CD4-positive, CD25-positive, alpha-beta regulatory T cell (primary cell): ENCODE data around the gene TSSK2. TPM values are rescaled to one million over a fixed set of nuclear protein-coding genes. Genes with fewer than 3 reads are reported as not detected.
A peak's percentile ranks its signal among the peaks of the same experiment; 100 is the strongest.

Experiments
- ATAC-seq, 2 donors: fragments of 150-1000 bp; cut with Tn5 transposase; one replicate each; pipeline ENCODE4 v1.10.0; 2021; ENCODE audit warnings: low read depth in 2 of 2, moderate number of reproducible peaks in 2 of 2, moderate library complexity in 1 of 2
- DNase-seq, 3 donors: peaks; one replicate each; pipeline versions ENCODE4 v3.0.0 to v3.0.0-alpha.2; 2012 to 2022; ENCODE audit warnings: mixed read lengths in 1 of 3
- H3K27ac ChIP-seq: one replicate; pipeline ENCODE4 v1.7.0; 2013; ENCODE audit warnings: mild to moderate bottlenecking, low read length; ENCODE audit not compliant: insufficient read depth, poor library complexity, severe bottlenecking
- H3K27me3 ChIP-seq: one replicate; pipeline ENCODE4 v1.7.0; 2013; ENCODE audit warnings: low read length; ENCODE audit not compliant: control insufficient read depth, insufficient read depth
- H3K36me3 ChIP-seq: one replicate; pipeline ENCODE4 v1.7.0; 2013; ENCODE audit warnings: mild to moderate bottlenecking, low read length, moderate library complexity; ENCODE audit not compliant: control insufficient read depth, insufficient read depth
- H3K4me1 ChIP-seq: 2 replicates; pipeline ENCODE4 v1.7.0; 2013; ENCODE audit warnings: mild to moderate bottlenecking, low read length; ENCODE audit not compliant: insufficient read depth, control insufficient read depth, poor library complexity, severe bottlenecking
- H3K4me3 ChIP-seq: one replicate; pipeline ENCODE4 v1.7.0; 2013; ENCODE audit warnings: low read depth, mild to moderate bottlenecking, low read length, moderate library complexity
- H3K9me3 ChIP-seq, 2 experiments: 1 replicate in 1 of 2; 2 replicates in 1 of 2; pipeline ENCODE4 v1.7.0; 2013; ENCODE audit warnings: low read length in 2 of 2, mild to moderate bottlenecking in 1 of 2, moderate library complexity in 1 of 2; ENCODE audit not compliant: control insufficient read depth in 2 of 2
- H3K27ac Mint-ChIP-seq, 3 donors: one replicate each; pipeline ENCODE4 v1.8.0; 2020 to 2022; ENCODE audit warnings: mild to moderate bottlenecking in 3 of 3, mixed read lengths in 3 of 3, moderate library complexity in 2 of 3
- H3K27me3 Mint-ChIP-seq: one replicate; pipeline ENCODE4 v1.8.0; 2022; ENCODE audit warnings: mild to moderate bottlenecking, mixed read lengths
- H3K36me3 Mint-ChIP-seq: one replicate; pipeline ENCODE4 v1.8.0; 2020; ENCODE audit warnings: mixed read lengths
- H3K4me1 Mint-ChIP-seq, 4 donors: one replicate each; pipeline ENCODE4 v1.8.0; 2020 to 2022; ENCODE audit warnings: mixed read lengths in 4 of 4, mild to moderate bottlenecking in 1 of 4
- H3K4me3 Mint-ChIP-seq, 4 donors: one replicate each; pipeline ENCODE4 v1.8.0; 2020 to 2022; ENCODE audit warnings: mild to moderate bottlenecking in 4 of 4, mixed read lengths in 4 of 4, moderate library complexity in 3 of 4
- H3K9me3 Mint-ChIP-seq, 7 donors: one replicate each; pipeline ENCODE4 v1.8.0; 2020 to 2022; ENCODE audit warnings: mixed read lengths in 7 of 7, mild to moderate bottlenecking in 3 of 7, moderate library complexity in 2 of 7
- polyA plus RNA-seq, 4 donors: library from polyadenylated mRNA; unstranded; fragments of 300-500 nt; fragmentation: Illumina TruSeq; gene quantifications; one replicate each; pipeline ENCODE4 v1.2.3, GENCODE V29; 2021
- total RNA-seq: library from RNA; stranded (reverse); gene quantifications from one replicate; pipeline ENCODE4 v1.2.3, GENCODE V29; 2022

TSSK2 gene
- total and polyA plus RNA-seq, 5 donors from 2014 or later = not detected

- peaks cover 0 to 33% (median 20%) of the 10 kb centered on the region in 4 donors for H3K4me1 Mint-ChIP-seq
- Histone ChIP-seq H3K27ac (no peak overlapping the region), H3K36me3 (no peaks in the 10 kb centered on the region), H3K4me3 (no peak overlapping the region), H3K9me3 (no peaks in the 10 kb centered on the region), H3K27me3 (peaks cover 17% of the 10 kb centered on the region), H3K4me1 (peaks cover 24% of the 10 kb centered on the region)
- H3K27ac Mint-ChIP-seq = no peak overlapping the region
- DNase-seq = no peak
- peaks cover 64% of the 10 kb centered on the region for H3K27me3 Mint-ChIP-seq
- no peak for ATAC-seq
- no peaks in the 10 kb centered on the region for H3K36me3 Mint-ChIP-seq
- H3K9me3 Mint-ChIP-seq = peaks cover 0 to 5% (median under 1%) of the 10 kb centered on the region in 7 donors
- no peak overlapping the region for H3K4me3 Mint-ChIP-seq
Observed at GRCh38 chr22:19148417-19149046, 17.4 kb downstream of the TSSK2 start.

DNA sequence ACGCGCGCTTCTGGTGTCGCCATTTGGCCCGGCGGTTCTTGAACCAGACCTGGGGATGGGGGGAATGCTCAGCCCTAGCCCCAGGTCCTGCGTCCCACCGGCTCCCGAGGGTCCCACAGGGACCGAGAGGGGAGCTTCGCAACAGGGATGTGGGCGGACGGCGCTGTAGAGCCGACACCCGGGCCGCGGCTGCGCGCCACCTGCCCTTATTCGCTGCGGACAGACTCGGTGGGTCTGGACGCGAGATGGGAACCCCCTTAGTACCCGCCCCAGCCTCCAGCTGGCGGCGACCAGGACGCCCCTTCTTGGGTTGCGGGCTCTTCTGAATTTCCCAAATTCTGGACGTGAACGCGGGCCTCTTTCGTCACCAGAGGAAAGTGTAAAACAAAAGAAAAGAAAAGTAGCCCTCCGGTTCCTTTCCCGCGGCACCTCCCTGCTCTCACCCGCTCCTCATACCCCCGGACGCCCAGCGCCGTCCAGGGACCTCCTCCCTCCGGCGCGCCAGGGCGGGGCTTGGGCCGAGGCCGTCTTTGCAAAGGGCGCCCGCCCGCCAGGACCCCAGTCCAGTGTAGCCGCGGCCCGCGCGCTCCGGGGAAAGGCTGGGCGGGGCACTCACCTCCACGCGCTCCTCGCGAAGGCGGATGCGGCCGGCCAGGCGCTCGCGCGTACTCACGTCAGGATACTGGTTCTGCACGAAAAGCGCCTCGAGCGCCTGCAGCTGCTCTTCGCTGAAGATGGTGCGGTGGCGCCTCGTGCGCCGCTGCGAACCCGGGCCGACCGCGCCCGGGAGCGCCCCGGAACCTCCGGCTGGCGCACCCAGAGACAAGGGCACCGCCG lies 18.2 kb downstream of the TSSK2 start:
- H3K36me3 Mint-ChIP-seq = no peaks in the 10 kb centered on the region
- peak overlapping the region in 1 of 4 donors; percentile 78 for H3K4me3 Mint-ChIP-seq
- Histone ChIP-seq H3K36me3 (no peaks in the 10 kb centered on the region), H3K4me1 (peaks cover 16% of the 10 kb centered on the region), H3K9me3 (no peaks in the 10 kb centered on the region), H3K27me3 (peaks cover 17% of the 10 kb centered on the region), H3K27ac (no peak overlapping the region), H3K4me3 (no peak overlapping the region)
- peaks cover 69% of the 10 kb centered on the region for H3K27me3 Mint-ChIP-seq
- DNase-seq (peak in 2 of 3 donors; percentile 47 to 84), ATAC-seq (peak; percentile 11 to 15)
- peaks cover 0 to 26% (median 17%) of the 10 kb centered on the region in 4 donors for H3K4me1 Mint-ChIP-seq
- peaks cover 0 to 5% (median 1%) of the 10 kb centered on the region in 7 donors for H3K9me3 Mint-ChIP-seq
- H3K27ac Mint-ChIP-seq = no peak overlapping the region

- peak within 1 kb of the TSS; percentile 1 to 78 (median 59) for H3K4me3 Mint-ChIP-seq
- no peak within 1 kb of the TSS for H3K4me3 ChIP-seq
- no peaks in the 10 kb centered on the region for H3K36me3 ChIP-seq
- H3K27ac Mint-ChIP-seq = peak within 1 kb of the TSS in 1 of 3 donors; percentile 72
- ATAC-seq (no peak), DNase-seq (no peak)
- peaks cover 16% of the 10 kb centered on the region for H3K4me1 ChIP-seq
- H3K9me3 ChIP-seq = no peaks in the 10 kb centered on the region
- peaks cover 0 to 19% (median 11%) of the 10 kb centered on the region in 4 donors for H3K4me1 Mint-ChIP-seq
- H3K27me3 Mint-ChIP-seq = peaks cover 68% of the 10 kb centered on the region
- peaks cover 0 to 5% (median 1%) of the 10 kb centered on the region in 7 donors for H3K9me3 Mint-ChIP-seq
- H3K27me3 ChIP-seq = peaks cover 17% of the 10 kb centered on the region
- H3K27ac ChIP-seq = no peak within 1 kb of the TSS
- H3K36me3 Mint-ChIP-seq = no peaks in the 10 kb centered on the region
Observed at GRCh38 chr22:19149991-19150390, 18.9 kb downstream of the TSSK2 start, which contains the start of gene GSC2. GSC2 (minus strand) TSS chr22:19150292; CDS start chr22:19150283, 9 bp downstream.

DNA sequence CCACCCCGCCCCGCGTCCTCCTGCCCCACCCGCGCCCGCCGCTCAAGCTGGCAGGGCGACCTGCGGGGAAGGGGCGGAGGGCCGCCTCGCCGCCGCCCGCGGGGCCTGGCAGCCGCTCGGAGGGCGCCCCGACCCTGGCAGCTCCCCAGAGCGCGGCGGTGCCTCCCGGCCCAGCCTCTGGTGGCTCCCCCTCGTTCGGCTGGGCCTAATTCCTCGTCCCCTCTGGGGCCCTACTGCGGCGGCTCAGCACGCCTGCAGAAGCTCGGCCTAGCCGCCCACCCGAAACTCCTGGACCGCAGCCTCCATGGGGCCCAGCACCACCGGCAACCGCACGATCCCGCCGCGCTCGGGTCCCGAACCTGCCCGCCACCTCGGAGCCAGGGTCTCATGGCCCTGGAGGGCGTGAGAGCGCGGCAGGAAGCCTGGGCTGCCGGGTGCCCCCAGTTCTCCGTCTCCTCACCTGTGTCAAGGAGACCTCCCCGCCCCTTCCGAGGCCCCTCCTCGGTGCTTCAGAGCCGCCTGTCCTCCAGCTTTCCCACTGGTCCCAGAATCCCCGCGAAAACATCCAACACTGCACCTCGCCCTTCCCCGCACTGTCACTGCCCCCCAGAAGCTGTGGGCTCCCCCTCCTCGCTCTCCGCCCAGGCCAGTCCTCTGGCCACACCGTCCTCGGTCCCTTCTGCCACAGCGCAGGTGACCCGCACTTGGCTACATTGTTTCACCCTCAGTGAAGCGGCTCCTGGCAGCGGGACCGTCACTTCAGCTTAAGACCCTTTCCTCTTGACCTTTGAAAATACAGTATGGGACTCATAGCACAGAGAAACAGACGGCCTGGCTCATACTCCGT lies 19.6 kb downstream of the TSSK2 start:
- H3K27ac Mint-ChIP-seq = peak overlapping the region in 1 of 3 donors; percentile 72

DNA sequence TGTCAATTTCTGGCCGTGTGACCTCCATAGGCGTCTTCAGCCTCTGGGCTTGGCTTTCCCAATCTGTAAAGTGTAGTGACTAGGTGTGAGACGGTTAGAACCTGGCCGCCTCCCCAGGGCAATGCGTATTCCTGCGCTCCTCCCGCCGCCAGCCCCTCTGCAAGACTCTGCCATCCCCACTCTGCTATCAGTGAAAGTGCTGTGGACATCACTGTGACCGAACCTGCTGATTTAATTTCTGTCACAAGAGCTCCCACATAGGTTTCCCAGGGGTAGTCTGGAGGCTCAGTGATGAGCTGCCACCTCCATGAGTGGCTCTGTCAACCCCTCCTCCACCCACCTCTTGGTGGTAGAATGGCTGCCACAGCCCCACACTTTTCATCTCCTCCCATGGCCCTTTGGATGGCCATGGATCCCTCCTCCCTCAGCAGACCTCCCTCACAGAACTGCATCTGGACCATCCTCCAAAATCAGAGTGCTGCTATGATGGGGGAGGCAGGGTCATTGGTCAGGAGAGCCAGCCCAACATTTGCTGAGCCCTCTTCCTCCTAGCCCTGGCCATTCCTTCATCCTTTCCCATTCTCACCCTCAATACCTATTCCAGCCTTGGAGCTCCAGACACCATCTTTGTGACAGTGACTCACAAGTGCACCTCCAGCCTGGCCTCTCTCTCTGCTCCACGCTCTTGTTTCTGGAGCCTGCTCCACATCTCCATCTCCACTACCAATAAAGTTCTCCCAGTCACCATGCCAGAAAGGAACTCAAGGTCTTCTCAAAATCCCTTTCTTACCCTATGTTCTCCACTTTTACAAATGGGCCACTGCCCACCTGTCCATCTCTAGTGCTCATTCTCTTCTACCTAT lies 20.5 kb downstream of the TSSK2 start:
- H3K4me3 Mint-ChIP-seq = peak overlapping the region; percentile 1 to 81 (median 70)
- H3K4me1 Mint-ChIP-seq = peaks cover 0 to 19% (median 11%) of the 10 kb centered on the region in 4 donors
- Histone ChIP-seq H3K27ac (no peak overlapping the region), H3K4me3 (no peak overlapping the region), H3K27me3 (peaks cover 17% of the 10 kb centered on the region), H3K9me3 (no peaks in the 10 kb centered on the region), H3K4me1 (peaks cover 16% of the 10 kb centered on the region), H3K36me3 (no peaks in the 10 kb centered on the region)
- H3K27ac Mint-ChIP-seq = no peak overlapping the region
- H3K36me3 Mint-ChIP-seq = no peaks in the 10 kb centered on the region
- H3K9me3 Mint-ChIP-seq = peaks cover 0 to 5% (median 0%) of the 10 kb centered on the region in 7 donors
- DNase-seq (no peak), ATAC-seq (no peak)
- peaks cover 69% of the 10 kb centered on the region for H3K27me3 Mint-ChIP-seq

More for the DNA sequence above, 19.6 kb downstream of the TSSK2 start:
- Mint-ChIP-seq H3K4me1 (peaks cover 0 to 19% (median 11%) of the 10 kb centered on the region in 4 donors), H3K27me3 (peaks cover 68% of the 10 kb centered on the region), H3K9me3 (peaks cover 0 to 5% (median 0%) of the 10 kb centered on the region in 7 donors), H3K36me3 (no peaks in the 10 kb centered on the region), H3K4me3 (peak overlapping the region; percentile 1 to 77 (median 59))
- Histone ChIP-seq H3K4me1 (peaks cover 16% of the 10 kb centered on the region), H3K27me3 (peaks cover 17% of the 10 kb centered on the region), H3K27ac (no peak overlapping the region), H3K36me3 (no peaks in the 10 kb centered on the region), H3K9me3 (no peaks in the 10 kb centered on the region), H3K4me3 (no peak overlapping the region)
- DNase-seq = no peak
- no peak for ATAC-seq

GRCh38 chr22:19152942-19153883 lies 22.1 kb downstream of the TSSK2 start:
- Histone ChIP-seq H3K36me3 (no peaks in the 10 kb centered on the region), H3K4me3 (no peak overlapping the region), H3K27me3 (peaks cover 17% of the 10 kb centered on the region), H3K9me3 (no peaks in the 10 kb centered on the region), H3K27ac (no peak overlapping the region), H3K4me1 (peaks cover 16% of the 10 kb centered on the region)
- no peaks in the 10 kb centered on the region for H3K36me3 Mint-ChIP-seq
- peaks cover 57% of the 10 kb centered on the region for H3K27me3 Mint-ChIP-seq
- H3K4me3 Mint-ChIP-seq = peak overlapping the region in 2 of 4 donors; percentile 0 to 49
- H3K27ac Mint-ChIP-seq = peak overlapping the region in 1 of 3 donors; percentile 88
- H3K4me1 Mint-ChIP-seq = peaks cover 0 to 18% (median 9%) of the 10 kb centered on the region in 4 donors
- DNase-seq (no peak), ATAC-seq (no peak)
- H3K9me3 Mint-ChIP-seq = peaks cover 0 to 5% (median 0%) of the 10 kb centered on the region in 7 donors
